ENCODE measurements around the gene MYPOP. TPM values are rescaled to one million over a fixed set of nuclear protein-coding genes. Genes with fewer than 3 reads are reported as not detected.
A peak's percentile ranks its signal among the peaks of the same experiment; 100 is the strongest.

MYPOP gene
- total RNA-seq, 1 experiment from 2014 or later = 5.4 TPM

GRCh38 chr19:45848922-45849321 lies 53.5 kb downstream of the MYPOP start:
- Histone ChIP-seq H3K9me3 (ENCODE audit: low read length) (no peaks in the 10 kb centered on the region), H3K27me3 (ENCODE audit: low read length) (no peaks in the 10 kb centered on the region), H3K4me1 (ENCODE audit: insufficient read depth, low read length) (no peaks in the 10 kb centered on the region), H3K36me3 (ENCODE audit: low read depth, low read length) (peaks cover 36% of the 10 kb centered on the region), H3K4me3 (ENCODE audit: low read length) (no peak overlapping the region), H3K79me2 (ENCODE audit: low read length) (no peaks in the 10 kb centered on the region), H3F3A (ENCODE audit: low read length, unreplicated experiment) (no peaks in the 10 kb centered on the region), H3K9me2 (replicated peaks; ENCODE audit: low read length) (no peaks in the 10 kb centered on the region), H2AFZ (ENCODE audit: low read length) (no peak overlapping the region), H3K4me2 (ENCODE audit: low read length) (no peak overlapping the region), H3K9ac (ENCODE audit: low read length) (no peak overlapping the region), H3K27ac (ENCODE audit: low read length) (no peak overlapping the region), H4K20me1 (ENCODE audit: low read length) (no peaks in the 10 kb centered on the region)
- ChIA-PET CTCF (no interaction called here), POLR2A (ENCODE audit: unreplicated experiment) (no interaction called here)
- TF ChIP-seq CTCF (conservative IDR thresholded peaks at IDR 0.05; ENCODE audit: low read depth, low read length) = peak; percentile 38; the same call in 1 of the 2 replicates
- no peak for TF ChIP-seq EZH2phosphoT487 (IDR thresholded peaks at IDR 0.05; ENCODE audit: borderline replicate concordance, low read length)
- TF ChIP-seq EZH2 (IDR thresholded peaks at IDR 0.05; ENCODE audit: low read length, unreplicated experiment) = no peak
- peak; percentile 11 for DNase-seq
- intact Hi-C loops (cut with micrococcal nuclease) = no loop called here
- no peak for ATAC-seq
- no TSS peak for BruUV-seq (replicated peaks)

GRCh38 chr19:45847663-45848062 lies 54.8 kb downstream of the MYPOP start:
- no peak overlapping the region for H3K4me3 ChIP-seq (ENCODE audit: low read length)
- H2AFZ ChIP-seq (ENCODE audit: low read length) = no peak overlapping the region
- H3K27ac ChIP-seq (ENCODE audit: low read length) = no peak overlapping the region
- H3K9me3 ChIP-seq (ENCODE audit: low read length) = no peaks in the 10 kb centered on the region
- intact Hi-C loops (cut with micrococcal nuclease) = no loop called here
- no peaks in the 10 kb centered on the region for H3F3A ChIP-seq (ENCODE audit: low read length, unreplicated experiment)
- H4K20me1 ChIP-seq (ENCODE audit: low read length) = no peaks in the 10 kb centered on the region
- BruUV-seq (replicated peaks) = no TSS peak
- no peak for DNase-seq
- CTCF ChIA-PET = interaction anchor here (0.6 kb wide), 1 partner anchor 369 kb away, joined by 3 read pairs; no protein-coding TSS in a partner anchor
- H3K36me3 ChIP-seq (ENCODE audit: low read depth, low read length) = peaks cover 36% of the 10 kb centered on the region
- no peaks in the 10 kb centered on the region for H3K4me1 ChIP-seq (ENCODE audit: insufficient read depth, low read length)
- H3K9me2 ChIP-seq (replicated peaks; ENCODE audit: low read length) = no peaks in the 10 kb centered on the region
- no peak overlapping the region for H3K9ac ChIP-seq (ENCODE audit: low read length)
- TF ChIP-seq EZH2 (IDR thresholded peaks at IDR 0.05; ENCODE audit: low read length, unreplicated experiment) = no peak
- TF ChIP-seq EZH2phosphoT487 (IDR thresholded peaks at IDR 0.05; ENCODE audit: borderline replicate concordance, low read length) = no peak
- TF ChIP-seq CTCF (conservative IDR thresholded peaks at IDR 0.05; ENCODE audit: low read depth, low read length) = no peak
- no peaks in the 10 kb centered on the region for H3K79me2 ChIP-seq (ENCODE audit: low read length)
- ATAC-seq = no peak
- POLR2A ChIA-PET (ENCODE audit: unreplicated experiment) = no interaction called here
- no peaks in the 10 kb centered on the region for H3K27me3 ChIP-seq (ENCODE audit: low read length)
- no peak overlapping the region for H3K4me2 ChIP-seq (ENCODE audit: low read length)

GRCh38 chr19:45842198-45842597 lies 60.2 kb downstream of the MYPOP start:
- Histone ChIP-seq H3K36me3 (ENCODE audit: low read depth, low read length) (peaks cover 18% of the 10 kb centered on the region), H4K20me1 (ENCODE audit: low read length) (no peaks in the 10 kb centered on the region), H2AFZ (ENCODE audit: low read length) (no peak overlapping the region), H3K4me3 (ENCODE audit: low read length) (no peak overlapping the region), H3K9me3 (ENCODE audit: low read length) (no peaks in the 10 kb centered on the region), H3K4me1 (ENCODE audit: insufficient read depth, low read length) (no peaks in the 10 kb centered on the region), H3K9ac (ENCODE audit: low read length) (no peak overlapping the region), H3K27me3 (ENCODE audit: low read length) (no peaks in the 10 kb centered on the region), H3K4me2 (ENCODE audit: low read length) (no peak overlapping the region), H3K9me2 (replicated peaks; ENCODE audit: low read length) (no peaks in the 10 kb centered on the region), H3K79me2 (ENCODE audit: low read length) (no peaks in the 10 kb centered on the region), H3F3A (ENCODE audit: low read length, unreplicated experiment) (no peaks in the 10 kb centered on the region), H3K27ac (ENCODE audit: low read length) (no peak overlapping the region)
- no TSS peak for BruUV-seq (replicated peaks)
- ChIA-PET POLR2A (ENCODE audit: unreplicated experiment) (no interaction called here), CTCF (no interaction called here)
- intact Hi-C loops (cut with micrococcal nuclease) = no loop called here
- DNase-seq = no peak
- ATAC-seq = no peak
- no peak for TF ChIP-seq EZH2 (IDR thresholded peaks at IDR 0.05; ENCODE audit: low read length, unreplicated experiment)
- no peak for TF ChIP-seq CTCF (conservative IDR thresholded peaks at IDR 0.05; ENCODE audit: low read depth, low read length)

Other genes starting within 250 kb of the MYPOP start
- gene GIPR, start 234.4 kb downstream of the MYPOP start, total RNA-seq (2014; rRNA removed) = 1.9 and 4.8 TPM in 2 replicates
- gene SNRPD2, start 210.7 kb downstream of the MYPOP start, total RNA-seq (2014; rRNA removed) = 554 and 631 TPM in 2 replicates
- 9.8 and 13.4 TPM in 2 replicates for gene QPCTL, start 209.9 kb downstream of the MYPOP start, total RNA-seq (2014; rRNA removed)
- 12.8 and 16.1 TPM in 2 replicates for gene FBXO46, start 171.7 kb downstream of the MYPOP start, total RNA-seq (2014; rRNA removed)
- not detected in 2 replicates for gene MEIOSIN, start 169.2 kb downstream of the MYPOP start, total RNA-seq (2014; rRNA removed)
- 9.3 and 13.6 TPM in 2 replicates for gene SIX5, start 133.4 kb downstream of the MYPOP start, total RNA-seq (2014; rRNA removed)
- gene DMPK, start 120.1 kb downstream of the MYPOP start, total RNA-seq (2014; rRNA removed) = 18.3 and 18.9 TPM in 2 replicates
- 34.9 and 50.3 TPM in 2 replicates for gene DMWD, start 109.8 kb downstream of the MYPOP start, total RNA-seq (2014; rRNA removed)
- 0.12 TPM in 1 of 2 replicates, not detected in the other for gene RSPH6A, start 87.3 kb downstream of the MYPOP start, total RNA-seq (2014; rRNA removed)
- 36.6 and 67.3 TPM in 2 replicates for gene SYMPK, start 39.5 kb downstream of the MYPOP start, total RNA-seq (2014; rRNA removed)
- gene FOXA3, start 38.3 kb downstream of the MYPOP start, total RNA-seq (2014; rRNA removed) = 0.33 and 0.40 TPM in 2 replicates
- 31.5 and 38.6 TPM in 2 replicates for gene IRF2BP1, start 16.5 kb downstream of the MYPOP start, total RNA-seq (2014; rRNA removed)
- gene NANOS2, start 12.2 kb upstream of the MYPOP start, total RNA-seq (2014; rRNA removed) = not detected in 2 replicates
- gene NOVA2, start 71.3 kb upstream of the MYPOP start, total RNA-seq (2014; rRNA removed) = 0.06 TPM in 1 of 2 replicates, not detected in the other
- 6.3 and 7.7 TPM in 2 replicates for gene CCDC61, start 92.9 kb upstream of the MYPOP start, total RNA-seq (2014; rRNA removed)
- gene PGLYRP1, start 120.4 kb upstream of the MYPOP start, total RNA-seq (2014; rRNA removed) = not detected in 2 replicates
- not detected in 2 replicates for gene IGFL4, start 138.4 kb upstream of the MYPOP start, total RNA-seq (2014; rRNA removed)
- gene IGFL3, start 222.1 kb upstream of the MYPOP start, total RNA-seq (2014; rRNA removed) = not detected in 2 replicates
- not detected in 2 replicates for gene IGFL2, start 245.6 kb upstream of the MYPOP start, total RNA-seq (2014; rRNA removed)